Epithelial cell of proximal tubule (primary cell): Measurements from ENCODE around the gene CMBL. TPM values are rescaled to one million over a fixed set of nuclear protein-coding genes. Genes with fewer than 3 reads are reported as not detected.

ENCODE experiments used
- DNase-seq: peaks from one replicate; pipeline ENCODE4 v3.0.0-alpha.2; 2011; ENCODE audit warnings: low read depth
- H3K4me3 ChIP-seq: 2 replicates; pipeline ENCODE4 v1.5.1; 2011; ENCODE audit warnings: low read depth, mild to moderate bottlenecking, low read length
- CTCF ChIP-seq: conservative IDR thresholded peaks from 2 replicates; pipeline ENCODE4 v1.5.1; 2012; ENCODE audit warnings: low read depth, mild to moderate bottlenecking, low read length
- total RNA-seq: library from RNA; depleted of rRNA; stranded (reverse); fragments of >200 nt; gene quantifications from 2 replicates; pipeline ENCODE4 v1.2.3, GENCODE V29; 2015

The CMBL gene
- total RNA-seq, 1 donor from 2014 or later: 2.2 TPM

- no peak for DNase-seq
- H3K4me3 ChIP-seq: no peak overlapping the region
- TF ChIP-seq CTCF: no peak
Observed at GRCh38 chr5:10272053-10272874, 35.4 kb downstream of the CMBL start.

DNA sequence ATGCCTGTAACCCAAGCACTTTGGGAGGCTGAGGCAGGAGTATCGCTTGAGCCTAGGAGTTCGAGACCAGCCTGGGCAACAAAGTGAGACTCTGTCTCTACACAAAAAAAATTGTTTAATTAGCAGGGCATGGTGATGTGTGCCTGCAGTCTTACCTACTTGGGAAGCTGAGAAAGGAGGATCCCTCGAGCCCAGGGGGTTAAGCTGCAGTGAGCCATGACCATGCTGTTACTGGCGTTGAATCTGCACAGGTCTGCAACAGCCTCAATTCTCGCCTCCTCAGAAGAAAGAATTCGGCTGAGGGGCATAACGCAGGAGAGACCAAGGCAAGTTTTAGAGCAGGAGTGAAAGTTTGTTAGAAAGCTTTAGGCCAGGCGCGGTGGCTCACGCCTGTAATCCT, 39.6 kb downstream of the CMBL start:
- DNase-seq: no peak
- TF ChIP-seq CTCF: no peak
- H3K4me3 ChIP-seq: no peak overlapping the region

DNA sequence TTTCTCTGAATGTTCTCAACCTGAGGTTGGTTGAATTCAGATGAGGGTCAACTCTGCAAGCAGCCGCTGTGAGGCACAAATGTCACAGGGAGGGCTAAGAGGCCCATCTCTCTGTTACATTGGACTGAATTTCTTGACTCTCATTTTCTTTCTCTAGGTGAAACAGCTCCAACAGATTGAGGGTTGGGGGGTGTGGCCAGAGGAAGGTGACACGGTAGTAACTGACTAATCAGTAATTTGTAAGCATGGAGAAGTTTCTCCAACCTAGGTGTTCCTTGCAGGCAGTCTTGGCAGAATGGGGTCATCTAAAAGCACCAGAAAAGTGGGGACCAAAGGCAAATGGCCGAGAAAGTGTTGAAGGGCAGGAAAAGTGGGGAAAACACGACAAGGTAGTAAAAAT, 40.9 kb downstream of the CMBL start:
- H3K4me3 ChIP-seq: no peak overlapping the region
- TF ChIP-seq CTCF: no peak
- no peak for DNase-seq

DNA sequence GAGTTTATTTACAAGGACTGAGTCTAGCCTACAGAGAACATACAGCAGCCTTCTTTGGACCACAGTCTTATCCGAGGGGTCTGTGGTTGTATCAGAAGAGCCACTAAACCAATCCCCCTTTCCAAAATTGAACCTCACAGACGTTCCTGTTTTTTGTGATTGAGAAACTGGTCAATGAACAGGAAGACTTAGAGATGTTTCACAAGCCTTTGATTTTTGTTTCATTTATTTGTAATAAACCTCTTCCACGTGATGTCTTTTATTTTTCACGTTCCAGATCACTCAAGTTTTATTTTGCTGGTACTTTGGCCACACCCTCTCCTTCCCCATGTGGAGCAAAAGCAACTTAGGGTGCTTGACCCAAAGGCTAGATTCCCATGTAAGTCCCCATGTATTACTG, 41.6 kb downstream of the CMBL start:
- no peak overlapping the region for H3K4me3 ChIP-seq
- DNase-seq: no peak
- no peak for TF ChIP-seq CTCF

DNA sequence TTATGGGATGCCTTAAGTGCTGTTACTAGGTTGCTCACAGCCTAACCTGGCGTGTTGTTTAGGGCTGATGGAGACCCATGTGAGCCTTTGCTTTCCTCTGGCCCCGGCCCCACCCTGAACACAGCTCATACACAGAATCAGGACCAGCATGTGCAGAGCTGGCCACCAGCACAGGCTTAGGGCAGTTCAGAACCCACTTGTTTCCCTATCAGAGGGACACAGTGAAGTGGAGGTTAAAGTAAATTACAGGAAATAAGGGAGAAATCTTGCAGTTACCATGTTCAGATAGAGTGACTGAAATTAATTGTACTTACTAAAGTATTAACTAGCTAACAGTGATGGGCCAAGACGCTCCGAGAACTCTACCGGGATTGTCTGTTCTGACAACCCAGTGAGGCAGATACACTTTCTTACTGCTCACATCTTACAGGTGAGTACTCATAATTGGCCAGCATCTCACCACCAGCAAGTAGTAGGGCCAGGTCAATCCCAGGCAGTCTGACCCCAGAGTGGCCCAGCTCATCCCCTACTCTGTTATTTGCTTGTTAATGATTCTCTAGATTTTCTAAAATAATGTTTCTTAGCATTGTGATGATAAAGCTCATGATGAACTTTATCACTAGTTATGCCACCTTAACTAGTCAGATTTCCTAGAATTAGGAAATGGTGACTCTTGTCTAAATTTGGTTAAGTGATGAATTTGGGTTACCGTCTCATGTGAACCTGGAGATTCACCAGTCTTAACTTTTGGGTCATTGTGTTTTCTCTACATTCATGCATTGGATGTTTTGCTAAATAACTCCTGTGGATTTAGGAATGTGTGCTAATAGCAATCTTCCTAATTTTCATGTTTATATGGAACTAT, 42.2 kb downstream of the CMBL start:
- DNase-seq: no peak
- H3K4me3 ChIP-seq: no peak overlapping the region
- no peak for TF ChIP-seq CTCF

GRCh38 chr5:10264604-10265003, 43.1 kb downstream of the CMBL start:
- no peak for TF ChIP-seq CTCF
- no peak overlapping the region for H3K4me3 ChIP-seq
- no peak for DNase-seq
